IMR-90 (cell line): ENCODE measurements around the gene TSBP1.
"Not testable (repeated sequence)": the region's sequence is repeated elsewhere in the genome, so short reads cannot be mapped to it uniquely, and the experiment has no call there.

ENCODE experiments used
- CHD1 ChIP-seq: IDR thresholded peaks from 2 replicates; pipeline ENCODE4 v1.6.1; 2012; ENCODE audit warnings: low read depth, low read length, improper control_type of control experiment
- CTCF ChIP-seq: conservative IDR thresholded peaks from 2 replicates; pipeline ENCODE4 v1.5.1; 2012; ENCODE audit warnings: mild to moderate bottlenecking, low read depth, low read length, improper control_type of control experiment
- FOS ChIP-seq: fragments of 150-350 bp; IDR thresholded peaks from 2 replicates; pipeline ENCODE4 v1.6.1; 2016; ENCODE audit warnings: low read depth, low read length
- MAFK ChIP-seq: IDR thresholded peaks from 2 replicates; pipeline ENCODE4 v1.6.1; 2012; ENCODE audit warnings: low read depth, low read length, improper control_type of control experiment
- MXI1 ChIP-seq: IDR thresholded peaks from 2 replicates; pipeline ENCODE4 v1.6.1; 2012; ENCODE audit warnings: low read depth, mild to moderate bottlenecking, low read length, moderate library complexity, borderline replicate concordance
- NFE2L2 ChIP-seq: fragments of 150-350 bp; IDR thresholded peaks from 2 replicates; pipeline ENCODE4 v1.6.1; 2016; ENCODE audit warnings: low read depth, mild to moderate bottlenecking, low read length
- POLR2A ChIP-seq: IDR thresholded peaks from 2 replicates; pipeline ENCODE4 v1.6.1; 2012; ENCODE audit warnings: mild to moderate bottlenecking, low read depth, low read length
- RAD21 ChIP-seq: IDR thresholded peaks from 2 replicates; pipeline ENCODE4 v1.6.1; 2012; ENCODE audit warnings: low read length, improper control_type of control experiment
- RCOR1 ChIP-seq: IDR thresholded peaks from 2 replicates; pipeline ENCODE4 v1.6.1; 2012; ENCODE audit warnings: mild to moderate bottlenecking, low read length, improper control_type of control experiment; ENCODE audit not compliant: insufficient replicate concordance
- RFX5 ChIP-seq: IDR thresholded peaks from 2 replicates; pipeline ENCODE4 v1.8.0; 2012; ENCODE audit warnings: low read depth, mild to moderate bottlenecking, low read length, moderate library complexity
- SMC3 ChIP-seq: fragments of 150-350 bp; IDR thresholded peaks from 2 replicates; pipeline ENCODE4 v1.6.1; 2016; ENCODE audit warnings: low read depth, mild to moderate bottlenecking, antibody characterized with exemption, low read length, moderate library complexity
- USF2 ChIP-seq: fragments of 150-350 bp; IDR thresholded peaks from 2 replicates; pipeline ENCODE4 v1.6.1; 2017; ENCODE audit warnings: mild to moderate bottlenecking, antibody characterized with exemption, low read length, low read depth

GRCh38 chr6:32359225-32359624 lies 12.5 kb downstream of the TSBP1 start:
- TF ChIP-seq POLR2A, CTCF, SMC3, CHD1, RFX5, FOS, RAD21, USF2, NFE2L2, MXI1, RCOR1, MAFK: not testable (repeated sequence)
